Adrenal gland (tissue), 12 donors: ENCODE measurements around the gene HIPK2. TPM values are rescaled to one million over a fixed set of nuclear protein-coding genes. Genes with fewer than 3 reads are reported as not detected.

Experiments used
- DNase-seq, 7 donors: peaks; one replicate each; pipeline ENCODE4 v3.0.0-alpha.2; 2019 to 2020
- H3K27ac ChIP-seq, 5 donors: fragments of 200-600 bp; sonication (generic) in 4 of 5; 1 replicate in 3 of 5; 2 replicates in 2 of 5; pipeline versions ENCODE4 v1.5.1 to v1.8.0; 2016 to 2020; ENCODE audit warnings: mild to moderate bottlenecking in 1 of 5
- H3K27me3 ChIP-seq: fragments of 200-600 bp; 2 replicates; pipeline ENCODE4 v1.8.0; 2021
- H3K36me3 ChIP-seq, 2 donors: fragments of 200-600 bp; replicated peaks in 1 of 2; 1 replicate in 1 of 2; 2 replicates in 1 of 2; pipeline versions ENCODE4 v1.5.1 to v1.8.0; 2018 to 2022
- H3K4me1 ChIP-seq, 2 donors: fragments of 200-600 bp; replicated peaks in 1 of 2; 1 replicate in 1 of 2; 2 replicates in 1 of 2; pipeline versions ENCODE4 v1.5.1 to v1.8.0; 2018 to 2021
- H3K4me3 ChIP-seq, 4 donors: fragments of 200-600 bp; sonication (generic) in 3 of 4; one replicate each; pipeline ENCODE4 v1.5.1; 2016 to 2018
- H3K9me3 ChIP-seq, 3 donors: fragments of 200-600 bp; sonication (generic) in 1 of 3; replicated peaks in 1 of 3; 1 replicate in 2 of 3; 2 replicates in 1 of 3; pipeline versions ENCODE4 v1.5.1 to v1.8.0; 2016 to 2021
- POLR2A ChIP-seq, 2 donors: fragments of 450-650 bp; IDR thresholded peaks; one replicate each; pipeline ENCODE4 v1.6.1; 2017; ENCODE audit warnings: antibody characterized with exemption in 2 of 2, mild to moderate bottlenecking in 2 of 2, moderate library complexity in 1 of 2
- WGBS, 4 donors: extraction: QIAGEN DNeasy Blood & Tissue Kit in 2 of 4; methylation state at CpG; one replicate each; pipeline versions ENCODE4 v1.1.5 to v1.1.7; 2013 to 2017; 5-methylcytosine and 5-hydroxymethylcytosine counted together
- intact Hi-C, 2 donors: fragments of 100-400 bp; cut with DNase I; formaldehyde crosslinking; loops; one replicate each; pipeline versions ENCODE4 v1.14.1 to v1.15.0; 2022 to 2023
- polyA plus RNA-seq, 3 donors: library from polyadenylated mRNA; stranded (reverse); fragments of 200-250 nt in 2 of 3; fragments of 350-450 nt in 1 of 3; fragmentation: Illumina TruSeq in 1 of 3; extraction: RNeasy Lipid Tissue Mini Kit (QIAGEN cat#74804) in 1 of 3; gene quantifications; one replicate each; pipeline ENCODE4 v1.2.3, GENCODE V29; 2013 to 2014
- total RNA-seq, 9 donors: library from RNA; depleted of rRNA in 4 of 9; stranded (reverse); fragments of >200 nt in 4 of 9; fragments of 120-200 nt in 1 of 9; fragmentation: NEBNext Ultra II Directional in 1 of 9; extraction: Animal tissue kit (Norgen Biotek cat#: 25700) in 1 of 9; gene quantifications; one replicate each; pipeline versions ENCODE4 v1.1.0 to v1.2.4, GENCODE V29; 2013 to 2023
- TF ChIP-seq, protein P1 (sequence below), 6 experiments: fragments of 450-650 bp in 4 of 6; fragments of 200-600 bp in 2 of 6; sonication (generic) in 1 of 6; IDR thresholded peaks; 1 replicate in 5 of 6; 2 replicates in 1 of 6; pipeline versions ENCODE4 v1.5.1 to v1.8.0; 2016 to 2021; ENCODE audit warnings: antibody characterized with exemption in 6 of 6, mild to moderate bottlenecking in 2 of 6, moderate library complexity in 1 of 6
- donor health status: healthy with polysubstance abuse.
- donor health status: Bipolar disorder and iron deficiency.
- donor health status: DM: yes; HTN: yes; CAD: no.
- donor health status: DM: no; HTN: no; CAD: no.
- donor health status: DM: no; HTN: no; CAD: no.
- donor health status: DM: yes; HTN: yes; CAD: no.

Gene HIPK2
- total and polyA plus RNA-seq, 12 donors = 4.7 to 82.4 (median 49.8) TPM

- H3K27me3 ChIP-seq = no peaks in the 10 kb centered on the region
- no peak for DNase-seq
- no peak overlapping the region for H3K4me3 ChIP-seq
- H3K36me3 ChIP-seq = no peaks in the 10 kb centered on the region
- H3K9me3 ChIP-seq = no peaks in the 10 kb centered on the region
- intact Hi-C loops = loop anchor here in 1 of 2 donors (10.0 kb wide), 1 partner anchor 115 kb away; the partner anchor contains the start of gene HIPK2
- WGBS, 4 donors = 89 to 93% (median 90%) methylated on average over 2 of the region's 2 CpGs
- no peak for TF ChIP-seq POLR2A (IDR thresholded peaks at IDR 0.05)
- TF ChIP-seq, protein P1, sequence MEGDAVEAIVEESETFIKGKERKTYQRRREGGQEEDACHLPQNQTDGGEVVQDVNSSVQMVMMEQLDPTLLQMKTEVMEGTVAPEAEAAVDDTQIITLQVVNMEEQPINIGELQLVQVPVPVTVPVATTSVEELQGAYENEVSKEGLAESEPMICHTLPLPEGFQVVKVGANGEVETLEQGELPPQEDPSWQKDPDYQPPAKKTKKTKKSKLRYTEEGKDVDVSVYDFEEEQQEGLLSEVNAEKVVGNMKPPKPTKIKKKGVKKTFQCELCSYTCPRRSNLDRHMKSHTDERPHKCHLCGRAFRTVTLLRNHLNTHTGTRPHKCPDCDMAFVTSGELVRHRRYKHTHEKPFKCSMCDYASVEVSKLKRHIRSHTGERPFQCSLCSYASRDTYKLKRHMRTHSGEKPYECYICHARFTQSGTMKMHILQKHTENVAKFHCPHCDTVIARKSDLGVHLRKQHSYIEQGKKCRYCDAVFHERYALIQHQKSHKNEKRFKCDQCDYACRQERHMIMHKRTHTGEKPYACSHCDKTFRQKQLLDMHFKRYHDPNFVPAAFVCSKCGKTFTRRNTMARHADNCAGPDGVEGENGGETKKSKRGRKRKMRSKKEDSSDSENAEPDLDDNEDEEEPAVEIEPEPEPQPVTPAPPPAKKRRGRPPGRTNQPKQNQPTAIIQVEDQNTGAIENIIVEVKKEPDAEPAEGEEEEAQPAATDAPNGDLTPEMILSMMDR (IDR thresholded peaks at IDR 0.05) = no peak
- peak overlapping the region in 1 of 5 donors; percentile 51 for H3K27ac ChIP-seq
- H3K4me1 ChIP-seq = peaks cover 17 to 48% of the 10 kb centered on the region in 2 donors
Measured at GRCh38 chr7:139659922-139660316, 117.9 kb downstream of the HIPK2 start.

DNA sequence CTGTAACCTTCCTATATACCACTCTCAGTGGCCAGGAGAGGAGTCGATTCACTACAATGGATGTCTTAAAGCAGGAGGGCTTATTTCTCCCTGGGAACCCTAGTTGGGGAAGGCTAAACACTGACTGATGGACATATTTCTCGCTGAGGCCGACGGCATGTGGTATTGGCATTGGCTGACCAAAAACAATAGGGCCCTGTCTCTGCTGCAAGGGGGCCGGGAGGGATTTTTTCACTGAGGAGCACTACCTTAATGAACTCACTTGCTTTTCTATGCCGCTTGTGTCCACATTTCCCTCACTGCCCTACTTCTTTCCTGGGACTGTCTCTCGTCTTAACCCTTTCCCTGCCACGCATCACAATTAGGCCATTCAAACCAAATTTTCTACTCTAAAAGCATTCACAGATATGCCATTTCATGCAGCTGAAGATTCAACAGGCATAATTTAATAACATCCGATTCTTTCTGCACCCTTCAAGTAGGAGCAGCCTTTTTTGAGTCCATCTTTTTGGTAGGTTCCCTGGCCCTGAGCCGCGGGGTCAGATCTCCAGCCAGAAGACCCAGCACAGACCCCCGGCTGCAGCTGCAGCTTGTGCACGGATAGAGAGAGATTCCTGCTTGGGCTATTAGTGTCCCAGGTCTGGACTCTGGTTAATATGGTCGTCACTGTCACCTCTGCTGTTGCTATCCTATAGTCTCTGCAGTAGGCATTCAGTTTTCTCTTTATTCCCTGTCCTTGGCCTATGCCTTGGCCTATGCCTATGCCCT is 118.7 kb downstream of the HIPK2 start:
- H3K27ac ChIP-seq = peak overlapping the region in 1 of 5 donors; percentile 1
- DNase-seq = no peak
- 77 to 82% (median 80%) methylated on average over 14 of the region's 14 CpGs for WGBS, 4 donors
- peaks cover 17 to 48% of the 10 kb centered on the region in 2 donors for H3K4me1 ChIP-seq
- TF ChIP-seq POLR2A (IDR thresholded peaks at IDR 0.05) = no peak
- TF ChIP-seq, protein P1 (IDR thresholded peaks at IDR 0.05) = no peak
- intact Hi-C loops = loop anchor here in 1 of 2 donors (10.0 kb wide), 1 partner anchor 116 kb away; the partner anchor contains the start of gene HIPK2
- no peaks in the 10 kb centered on the region for H3K36me3 ChIP-seq
- H3K4me3 ChIP-seq = no peak overlapping the region
- no peaks in the 10 kb centered on the region for H3K27me3 ChIP-seq
- no peaks in the 10 kb centered on the region for H3K9me3 ChIP-seq

GRCh38 chr7:139658296-139658695 is 119.5 kb downstream of the HIPK2 start:
- intact Hi-C loops = loop anchor here in 1 of 2 donors (10.0 kb wide), 1 partner anchor 117 kb away; the partner anchor contains the start of gene HIPK2
- Histone ChIP-seq H3K9me3 (no peaks in the 10 kb centered on the region), H3K27ac (peak overlapping the region in 1 of 5 donors; percentile 1), H3K36me3 (no peaks in the 10 kb centered on the region), H3K27me3 (no peaks in the 10 kb centered on the region), H3K4me1 (peaks cover 12 to 40% of the 10 kb centered on the region in 2 donors), H3K4me3 (no peak overlapping the region)
- TF ChIP-seq POLR2A (IDR thresholded peaks at IDR 0.05) = no peak
- TF ChIP-seq, protein P1 (IDR thresholded peaks at IDR 0.05) = no peak
- DNase-seq = no peak
- 82 to 91% (median 83%) methylated on average over 3 of the region's 3 CpGs for WGBS, 4 donors

DNA sequence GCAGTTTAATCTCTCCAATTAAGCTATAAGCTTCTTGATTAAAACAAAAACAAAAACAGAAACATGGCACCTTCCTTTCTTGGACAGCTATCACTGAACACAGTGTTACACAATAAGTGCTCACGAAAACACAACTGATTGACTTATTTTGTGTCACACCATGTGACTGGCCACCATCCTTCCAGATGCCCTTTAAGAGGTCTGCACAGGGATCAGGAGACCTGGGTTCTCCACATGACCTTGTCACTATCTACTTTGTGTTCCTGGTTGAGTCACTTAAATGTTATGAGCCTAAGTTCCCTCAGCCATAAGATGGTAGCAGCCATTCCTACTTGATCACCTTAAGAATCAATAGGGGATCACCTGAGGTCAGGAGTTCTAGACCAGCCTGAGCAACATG is 120.1 kb downstream of the HIPK2 start:
- Histone ChIP-seq H3K27ac (no peak overlapping the region), H3K4me1 (peaks cover 7 to 34% of the 10 kb centered on the region in 2 donors), H3K9me3 (no peaks in the 10 kb centered on the region), H3K27me3 (no peaks in the 10 kb centered on the region), H3K36me3 (no peaks in the 10 kb centered on the region), H3K4me3 (no peak overlapping the region)
- DNase-seq = no peak
- TF ChIP-seq, protein P1 (IDR thresholded peaks at IDR 0.05) = no peak
- no peak for TF ChIP-seq POLR2A (IDR thresholded peaks at IDR 0.05)
- WGBS, 4 donors = 40 to 50% (median 48%) methylated on average over 1 of the region's 1 CpG
- intact Hi-C loops = loop anchor here in 1 of 2 donors (10.0 kb wide), 1 partner anchor 117 kb away; the partner anchor contains the start of gene HIPK2
